ENCODE data around the gene CYFIP1. TPM values are rescaled to one million over a fixed set of nuclear protein-coding genes. Genes with fewer than 3 reads are reported as not detected.

The CYFIP1 gene
- total and polyA plus RNA-seq, 2 donors (not counting 1 experiment from before 2014, with no cell fraction given) = 59.4 to 102 TPM

DNA sequence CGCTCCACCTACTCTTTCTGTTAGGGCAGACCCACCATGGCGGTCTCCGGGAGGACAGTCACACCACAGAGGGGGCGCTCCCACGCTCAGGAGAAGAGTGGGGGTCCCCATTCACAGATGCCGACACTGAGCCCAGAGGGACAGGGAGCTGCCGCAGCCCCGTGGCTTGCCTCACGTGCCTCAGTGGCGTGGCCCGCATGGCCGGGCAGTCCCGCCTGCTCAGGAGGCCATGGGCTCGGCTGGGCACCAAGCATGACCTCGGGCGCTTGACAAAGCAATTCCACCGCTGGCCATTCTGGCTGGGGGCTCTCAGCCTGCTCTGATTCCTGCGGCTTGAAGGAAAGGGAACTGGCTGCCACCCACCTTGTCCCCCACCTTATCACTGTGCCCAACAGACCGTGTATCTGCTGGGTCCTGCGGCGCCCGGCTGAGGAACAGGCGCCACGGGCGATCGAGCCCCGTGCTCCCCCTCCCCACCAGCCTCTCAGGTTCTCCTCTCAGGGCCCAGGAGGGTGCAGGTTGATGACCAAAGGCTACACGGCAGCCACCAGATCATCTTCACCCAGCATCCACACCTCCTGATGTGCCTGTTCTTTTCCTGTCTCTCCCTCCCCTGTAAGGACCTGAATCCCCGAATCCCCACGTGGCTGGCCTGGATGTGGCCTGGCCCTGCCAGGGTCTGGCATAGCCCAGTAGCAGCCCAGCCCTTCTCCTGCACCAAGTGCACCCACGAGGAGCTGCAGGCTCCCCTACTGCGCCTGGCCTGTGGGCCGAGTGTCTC lies 20.7 kb downstream of the CYFIP1 start:
- no peak overlapping the region for H3K4me2 ChIP-seq (ENCODE audit: extremely low read depth, insufficient read depth, low read length)
- H3K4me1 ChIP-seq (ENCODE audit: control insufficient read depth, extremely low read depth, insufficient read depth, low read length) = peaks cover 17% of the 10 kb centered on the region
- DNase-seq (ENCODE audit: low read depth in 2 of 2) = no peak
- H3K4me3 ChIP-seq (replicated peaks in 1 of 4; ENCODE audit: control extremely low read depth in 1 of 4, insufficient read depth in 1 of 4, low read depth in 3 of 4, low read length in 4 of 4) = no peak overlapping the region
- H3K79me2 ChIP-seq (ENCODE audit: control insufficient read depth, insufficient read depth, low read length) = peaks cover 76% of the 10 kb centered on the region
- H3K27ac ChIP-seq (ENCODE audit: insufficient read depth, low read length) = no peak overlapping the region
- H3K9ac ChIP-seq (ENCODE audit: insufficient read depth, low read length) = no peak overlapping the region
- H4K20me1 ChIP-seq (ENCODE audit: control insufficient read depth, extremely low read depth, insufficient read depth, low read length) = no peaks in the 10 kb centered on the region
- H3K36me3 ChIP-seq (ENCODE audit: control insufficient read depth, insufficient read depth, low read length) = no peaks in the 10 kb centered on the region
- H3K27me3 ChIP-seq (ENCODE audit: control insufficient read depth, insufficient read depth, low read length) = no peaks in the 10 kb centered on the region
- no peaks in the 10 kb centered on the region for H3K9me3 ChIP-seq (ENCODE audit: control insufficient read depth, insufficient read depth, low read depth, low read length)
- no peak overlapping the region for H2AFZ ChIP-seq (ENCODE audit: low read length)
- TF ChIP-seq EZH2 (IDR thresholded peaks at IDR 0.05; ENCODE audit: low read length, missing control alignments) = no peak
- TF ChIP-seq, protein P1, sequence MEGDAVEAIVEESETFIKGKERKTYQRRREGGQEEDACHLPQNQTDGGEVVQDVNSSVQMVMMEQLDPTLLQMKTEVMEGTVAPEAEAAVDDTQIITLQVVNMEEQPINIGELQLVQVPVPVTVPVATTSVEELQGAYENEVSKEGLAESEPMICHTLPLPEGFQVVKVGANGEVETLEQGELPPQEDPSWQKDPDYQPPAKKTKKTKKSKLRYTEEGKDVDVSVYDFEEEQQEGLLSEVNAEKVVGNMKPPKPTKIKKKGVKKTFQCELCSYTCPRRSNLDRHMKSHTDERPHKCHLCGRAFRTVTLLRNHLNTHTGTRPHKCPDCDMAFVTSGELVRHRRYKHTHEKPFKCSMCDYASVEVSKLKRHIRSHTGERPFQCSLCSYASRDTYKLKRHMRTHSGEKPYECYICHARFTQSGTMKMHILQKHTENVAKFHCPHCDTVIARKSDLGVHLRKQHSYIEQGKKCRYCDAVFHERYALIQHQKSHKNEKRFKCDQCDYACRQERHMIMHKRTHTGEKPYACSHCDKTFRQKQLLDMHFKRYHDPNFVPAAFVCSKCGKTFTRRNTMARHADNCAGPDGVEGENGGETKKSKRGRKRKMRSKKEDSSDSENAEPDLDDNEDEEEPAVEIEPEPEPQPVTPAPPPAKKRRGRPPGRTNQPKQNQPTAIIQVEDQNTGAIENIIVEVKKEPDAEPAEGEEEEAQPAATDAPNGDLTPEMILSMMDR (conservative IDR thresholded peaks at IDR 0.05 in 1 of 2, IDR thresholded peaks at IDR 0.05 in 1 of 2; ENCODE audit: low read depth in 1 of 2, low read length in 2 of 2) = no peak

DNA sequence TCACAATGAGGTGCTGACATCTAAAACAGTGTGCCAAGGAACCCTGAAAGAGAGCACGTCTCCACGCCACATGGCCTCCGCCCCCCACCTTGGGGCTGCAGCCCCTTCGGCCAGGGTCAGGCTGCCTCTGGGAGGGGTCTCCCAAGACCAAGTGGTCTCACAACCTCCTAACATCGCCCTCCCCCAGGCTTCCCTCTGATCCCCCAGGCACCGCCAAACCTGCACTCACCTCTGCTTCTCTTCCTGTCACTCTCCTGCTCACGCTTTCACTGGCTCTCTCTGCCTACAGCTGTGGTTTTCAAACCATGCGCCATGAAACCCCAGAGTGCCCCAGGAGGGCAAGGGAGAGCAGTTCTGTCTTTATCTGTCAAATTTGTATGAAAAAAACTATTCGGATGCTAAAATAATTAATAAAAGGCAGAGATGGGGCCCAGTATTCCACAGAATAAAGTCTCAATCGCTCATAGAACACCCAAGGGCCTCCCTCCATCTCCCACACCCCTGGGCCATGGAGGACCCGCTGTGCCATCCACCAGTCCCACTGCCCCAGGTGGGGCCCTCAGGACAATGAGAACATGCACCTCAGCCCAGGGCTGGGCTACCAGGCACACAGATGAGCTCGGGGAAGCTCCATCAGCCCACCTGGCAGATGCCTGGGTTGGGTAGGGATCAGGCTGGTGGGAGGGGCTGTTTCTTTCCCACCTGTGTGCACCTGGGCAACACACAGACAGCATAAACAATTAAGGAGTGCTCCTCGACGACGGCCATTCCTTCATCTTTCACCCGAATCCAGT lies 21.5 kb downstream of the CYFIP1 start:
- Histone ChIP-seq H3K4me3 (replicated peaks in 1 of 4; ENCODE audit: control extremely low read depth in 1 of 4, insufficient read depth in 1 of 4, low read depth in 3 of 4, low read length in 4 of 4) (no peak overlapping the region), H3K4me2 (ENCODE audit: extremely low read depth, insufficient read depth, low read length) (no peak overlapping the region), H2AFZ (ENCODE audit: low read length) (no peak overlapping the region), H3K27me3 (ENCODE audit: control insufficient read depth, insufficient read depth, low read length) (no peaks in the 10 kb centered on the region), H3K36me3 (ENCODE audit: control insufficient read depth, insufficient read depth, low read length) (no peaks in the 10 kb centered on the region), H3K27ac (ENCODE audit: insufficient read depth, low read length) (no peak overlapping the region), H3K79me2 (ENCODE audit: control insufficient read depth, insufficient read depth, low read length) (peaks cover 77% of the 10 kb centered on the region), H3K9me3 (ENCODE audit: control insufficient read depth, insufficient read depth, low read depth, low read length) (no peaks in the 10 kb centered on the region), H4K20me1 (ENCODE audit: control insufficient read depth, extremely low read depth, insufficient read depth, low read length) (no peaks in the 10 kb centered on the region), H3K9ac (ENCODE audit: insufficient read depth, low read length) (no peak overlapping the region), H3K4me1 (ENCODE audit: control insufficient read depth, extremely low read depth, insufficient read depth, low read length) (peaks cover 14% of the 10 kb centered on the region)
- DNase-seq (ENCODE audit: low read depth in 2 of 2) = no peak
- no peak for TF ChIP-seq EZH2 (IDR thresholded peaks at IDR 0.05; ENCODE audit: low read length, missing control alignments)
- TF ChIP-seq, protein P1 (conservative IDR thresholded peaks at IDR 0.05 in 1 of 2, IDR thresholded peaks at IDR 0.05 in 1 of 2; ENCODE audit: low read depth in 1 of 2, low read length in 2 of 2) = no peak

DNA sequence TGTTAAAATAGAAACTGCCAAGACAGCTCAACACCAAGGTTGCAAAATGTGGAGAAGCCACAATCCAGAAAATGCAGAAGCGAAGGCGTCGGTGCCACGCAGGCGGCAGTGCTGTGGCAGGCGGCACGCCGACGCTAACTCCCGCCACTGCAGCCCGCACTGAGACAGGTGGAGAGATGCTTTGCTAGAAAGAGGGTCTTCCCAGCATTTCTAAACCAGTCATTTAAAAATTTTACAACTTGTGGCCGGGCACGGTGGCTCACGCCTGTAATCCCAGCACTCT lies 23.2 kb downstream of the CYFIP1 start:
- Histone ChIP-seq H4K20me1 (ENCODE audit: control insufficient read depth, extremely low read depth, insufficient read depth, low read length) (no peaks in the 10 kb centered on the region), H3K36me3 (ENCODE audit: control insufficient read depth, insufficient read depth, low read length) (no peaks in the 10 kb centered on the region), H3K9ac (ENCODE audit: insufficient read depth, low read length) (no peak overlapping the region), H2AFZ (ENCODE audit: low read length) (no peak overlapping the region), H3K9me3 (ENCODE audit: control insufficient read depth, insufficient read depth, low read depth, low read length) (no peaks in the 10 kb centered on the region), H3K27me3 (ENCODE audit: control insufficient read depth, insufficient read depth, low read length) (no peaks in the 10 kb centered on the region), H3K27ac (ENCODE audit: insufficient read depth, low read length) (no peak overlapping the region), H3K4me3 (replicated peaks in 1 of 4; ENCODE audit: control extremely low read depth in 1 of 4, insufficient read depth in 1 of 4, low read depth in 3 of 4, low read length in 4 of 4) (no peak overlapping the region), H3K4me2 (ENCODE audit: extremely low read depth, insufficient read depth, low read length) (no peak overlapping the region), H3K4me1 (ENCODE audit: control insufficient read depth, extremely low read depth, insufficient read depth, low read length) (peaks cover 17% of the 10 kb centered on the region), H3K79me2 (ENCODE audit: control insufficient read depth, insufficient read depth, low read length) (peaks cover 71% of the 10 kb centered on the region)
- no peak for TF ChIP-seq EZH2 (IDR thresholded peaks at IDR 0.05; ENCODE audit: low read length, missing control alignments)
- TF ChIP-seq, protein P1 (conservative IDR thresholded peaks at IDR 0.05 in 1 of 2, IDR thresholded peaks at IDR 0.05 in 1 of 2; ENCODE audit: low read depth in 1 of 2, low read length in 2 of 2) = no peak
- DNase-seq (ENCODE audit: low read depth in 2 of 2) = no peak
